ENCODE measurements around the gene OLFM1.

Gene OLFM1

GRCh38 chr9:135088979-135089847 is 1.7 kb downstream of the OLFM1 start:
- H3K4me3 ChIP-seq (replicated peaks; ENCODE audit: insufficient read depth, low read length), result no peak overlapping the region
- DNase-seq (ENCODE audit: low read depth in 1 of 2, low spot score in 1 of 2), result no peak
- H3K27ac ChIP-seq (replicated peaks), result no peak overlapping the region
- TF ChIP-seq SPI1 (IDR thresholded peaks at IDR 0.05; ENCODE audit: borderline replicate concordance, low read depth), result no peak
- TF ChIP-seq, protein P1, sequence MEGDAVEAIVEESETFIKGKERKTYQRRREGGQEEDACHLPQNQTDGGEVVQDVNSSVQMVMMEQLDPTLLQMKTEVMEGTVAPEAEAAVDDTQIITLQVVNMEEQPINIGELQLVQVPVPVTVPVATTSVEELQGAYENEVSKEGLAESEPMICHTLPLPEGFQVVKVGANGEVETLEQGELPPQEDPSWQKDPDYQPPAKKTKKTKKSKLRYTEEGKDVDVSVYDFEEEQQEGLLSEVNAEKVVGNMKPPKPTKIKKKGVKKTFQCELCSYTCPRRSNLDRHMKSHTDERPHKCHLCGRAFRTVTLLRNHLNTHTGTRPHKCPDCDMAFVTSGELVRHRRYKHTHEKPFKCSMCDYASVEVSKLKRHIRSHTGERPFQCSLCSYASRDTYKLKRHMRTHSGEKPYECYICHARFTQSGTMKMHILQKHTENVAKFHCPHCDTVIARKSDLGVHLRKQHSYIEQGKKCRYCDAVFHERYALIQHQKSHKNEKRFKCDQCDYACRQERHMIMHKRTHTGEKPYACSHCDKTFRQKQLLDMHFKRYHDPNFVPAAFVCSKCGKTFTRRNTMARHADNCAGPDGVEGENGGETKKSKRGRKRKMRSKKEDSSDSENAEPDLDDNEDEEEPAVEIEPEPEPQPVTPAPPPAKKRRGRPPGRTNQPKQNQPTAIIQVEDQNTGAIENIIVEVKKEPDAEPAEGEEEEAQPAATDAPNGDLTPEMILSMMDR (IDR thresholded peaks at IDR 0.05; ENCODE audit: insufficient read depth, low read length), result no peak
- no peak for TF ChIP-seq REST (IDR thresholded peaks at IDR 0.05; ENCODE audit: insufficient replicate concordance, low read depth)
- no peak for TF ChIP-seq GABPA (IDR thresholded peaks at IDR 0.05; ENCODE audit: low read depth)
- no peak for TF ChIP-seq POLR2AphosphoS5 (IDR thresholded peaks at IDR 0.05; ENCODE audit: low read depth)
- peaks cover 34% of the 10 kb centered on the region for H3K27me3 ChIP-seq (ENCODE audit: insufficient read depth, poor library complexity, severe bottlenecking)

DNA sequence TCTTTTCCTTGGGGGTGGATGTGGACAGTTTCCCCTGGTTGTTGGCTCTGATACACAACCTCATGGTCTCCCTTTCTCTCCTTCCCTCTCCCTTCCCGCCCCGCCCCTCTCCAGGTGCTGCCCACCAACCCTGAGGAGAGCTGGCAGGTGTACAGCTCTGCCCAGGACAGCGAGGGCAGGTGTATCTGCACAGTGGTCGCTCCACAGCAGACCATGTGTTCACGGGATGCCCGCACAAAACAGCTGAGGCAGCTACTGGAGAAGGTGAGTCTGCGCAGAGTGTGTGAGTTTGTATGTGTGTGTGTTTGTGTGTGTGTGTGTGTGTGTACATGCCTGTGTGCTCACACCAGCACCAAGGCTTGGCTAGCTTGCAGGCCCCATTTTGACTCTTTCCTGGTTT is 2.6 kb downstream of the OLFM1 start:
- no peak overlapping the region for H3K4me3 ChIP-seq (replicated peaks; ENCODE audit: insufficient read depth, low read length)
- TF ChIP-seq POLR2AphosphoS5 (IDR thresholded peaks at IDR 0.05; ENCODE audit: low read depth) (no peak), SPI1 (IDR thresholded peaks at IDR 0.05; ENCODE audit: borderline replicate concordance, low read depth) (no peak), GABPA (IDR thresholded peaks at IDR 0.05; ENCODE audit: low read depth) (no peak), REST (IDR thresholded peaks at IDR 0.05; ENCODE audit: insufficient replicate concordance, low read depth) (no peak)
- TF ChIP-seq, protein P1 (IDR thresholded peaks at IDR 0.05; ENCODE audit: insufficient read depth, low read length), result no peak

DNA sequence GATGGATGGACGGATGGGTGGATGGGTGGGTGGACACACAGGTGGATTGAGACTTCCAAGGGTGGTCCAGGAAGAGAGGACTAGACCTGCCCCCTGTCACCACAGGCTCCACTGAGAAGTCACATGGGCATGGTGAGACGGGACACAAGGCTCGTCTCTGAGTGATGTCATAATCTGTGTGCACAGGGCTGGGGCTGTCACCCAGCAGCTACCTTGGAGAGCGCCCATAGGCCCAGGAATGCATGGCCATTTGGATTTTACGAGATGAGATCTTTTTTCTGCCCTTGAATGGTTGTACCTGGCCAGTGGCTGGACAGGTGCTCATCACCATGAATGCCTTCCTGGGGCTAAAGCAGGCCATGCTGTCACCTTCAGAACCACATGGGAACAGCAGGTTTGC is 3.1 kb downstream of the OLFM1 start:
- no peak for TF ChIP-seq SPI1 (IDR thresholded peaks at IDR 0.05; ENCODE audit: borderline replicate concordance, low read depth)
- peak; percentile 95 for TF ChIP-seq REST (IDR thresholded peaks at IDR 0.05; ENCODE audit: insufficient replicate concordance, low read depth)
- DNase-seq (ENCODE audit: low read depth in 1 of 2, low spot score in 1 of 2), result no peak
- peaks cover 34% of the 10 kb centered on the region for H3K27me3 ChIP-seq (ENCODE audit: insufficient read depth, poor library complexity, severe bottlenecking)

More for the DNA sequence above, 2.6 kb downstream of the OLFM1 start:
- H3K27ac ChIP-seq (replicated peaks), result no peak overlapping the region
- DNase-seq (ENCODE audit: low read depth in 1 of 2, low spot score in 1 of 2), result no peak
- H3K27me3 ChIP-seq (ENCODE audit: insufficient read depth, poor library complexity, severe bottlenecking), result peaks cover 34% of the 10 kb centered on the region

More for the DNA sequence above, 3.1 kb downstream of the OLFM1 start:
- Histone ChIP-seq H3K27ac (replicated peaks) (no peak overlapping the region), H3K4me3 (replicated peaks; ENCODE audit: insufficient read depth, low read length) (no peak overlapping the region)

Measured in HL-60 (cell line).